Panc1 (cell line): ENCODE results near the gene IGFLR1. TPM values are rescaled to one million over a fixed set of nuclear protein-coding genes. Genes with fewer than 3 reads are reported as not detected.

Source experiments
- ATAC-seq: fragments of 200-7000 bp; cut with Tn5 transposase; 2 replicates; pipeline ENCODE4 v1.9.1; 2020; ENCODE audit warnings: mild to moderate bottlenecking, moderate library complexity
- BruUV-seq: library from RNA; stranded (reverse); fragments of 400-500 nt; replicated peaks from 2 replicates; lab custom pipeline; 2021; lab: Mats Ljungman, UMichigan
- CTCF ChIA-PET: fragments of 300-600 bp; sonication (Branson Sonifier 250); formaldehyde crosslinking; loops from one replicate; lab custom pipeline; 2022; ENCODE audit warnings: antibody characterized with exemption; lab: Charles Lee
- POLR2A ChIA-PET: fragments of 300-600 bp; sonication (Branson Sonifier 250); formaldehyde crosslinking; loops from one replicate; lab custom pipeline; 2022; ENCODE audit warnings: antibody characterized with exemption; lab: Charles Lee
- DNase-seq: peaks from one replicate; pipeline ENCODE4 v3.0.0-alpha.2; 2010; ENCODE audit warnings: low read depth, low spot score
- H3K27ac ChIP-seq: 2 replicates; pipeline ENCODE4 v1.5.1; 2011; ENCODE audit warnings: mild to moderate bottlenecking, low read length, inconsistent platforms
- H3K27me3 ChIP-seq: fragments of 200-500 bp; sonication (Bioruptor generic); 2 replicates; pipeline ENCODE4 v1.6.0; 2014; ENCODE audit warnings: low read length, inconsistent platforms; ENCODE audit not compliant: control insufficient read depth, insufficient read depth
- H3K36me3 ChIP-seq: fragments of 200-500 bp; sonication (Bioruptor generic); 2 replicates; pipeline ENCODE4 v1.5.1; 2014; ENCODE audit warnings: inconsistent platforms, mild to moderate bottlenecking, low read length, moderate library complexity; ENCODE audit not compliant: control insufficient read depth, insufficient read depth
- H3K4me1 ChIP-seq: 2 replicates; pipeline ENCODE4 v1.5.1; 2011; ENCODE audit warnings: inconsistent platforms, mild to moderate bottlenecking, low read length, moderate library complexity; ENCODE audit not compliant: control insufficient read depth, insufficient read depth
- H3K4me3 ChIP-seq, 2 experiments: 2 replicates each; pipeline ENCODE4 v1.5.1; 2011 to 2012; ENCODE audit warnings: low read depth in 2 of 2, low read length in 2 of 2, mild to moderate bottlenecking in 2 of 2, inconsistent platforms in 1 of 2, moderate library complexity in 1 of 2
- H3K9me3 ChIP-seq: fragments of 200-500 bp; sonication (Bioruptor generic); 2 replicates; pipeline ENCODE4 v1.5.1; 2014; ENCODE audit warnings: low read depth, mild to moderate bottlenecking, inconsistent platforms, low read length, moderate library complexity; ENCODE audit not compliant: control insufficient read depth, insufficient read depth
- CTCF ChIP-seq: fragments of 450-650 bp; IDR thresholded peaks from 2 replicates; pipeline ENCODE4 v1.5.1; 2017; ENCODE audit warnings: mild to moderate bottlenecking
- POLR2AphosphoS5 ChIP-seq: IDR thresholded peaks from 2 replicates; pipeline ENCODE4 v1.6.1; 2012; ENCODE audit warnings: mild to moderate bottlenecking, low read depth, low read length, moderate library complexity
- REST ChIP-seq, 2 experiments: IDR thresholded peaks; 2 replicates each; pipeline ENCODE4 v1.6.1; 2011 to 2012; ENCODE audit warnings: low read depth in 2 of 2, control low read depth in 1 of 2, low read length in 1 of 2, mild to moderate bottlenecking in 1 of 2, moderate library complexity in 1 of 2; ENCODE audit not compliant: insufficient read depth in 1 of 2
- SIN3A ChIP-seq: IDR thresholded peaks from 2 replicates; pipeline ENCODE4 v1.6.1; 2012; ENCODE audit warnings: low read depth, mild to moderate bottlenecking, low read length, moderate library complexity, borderline replicate concordance; ENCODE audit not compliant: insufficient read depth
- TCF7L2 ChIP-seq: IDR thresholded peaks from 2 replicates; pipeline ENCODE4 v1.6.1; 2011; ENCODE audit warnings: mild to moderate bottlenecking, low read depth, low read length, inconsistent platforms
- in situ Hi-C: cut with HindIII; loops from 2 replicates; pipeline ENCODE4 v1.10.0; 2016; ENCODE audit warnings: low sequenced_read_pairs, low pct_unique_long_range_greater_than_20kb
- intact Hi-C: fragments of 100-400 bp; cut with micrococcal nuclease; formaldehyde crosslinking; loops from one replicate; pipeline ENCODE4 v1.10.0; 2022; ENCODE audit not compliant: unreplicated experiment
- total RNA-seq: library from RNA; stranded (reverse); gene quantifications from one replicate; pipeline ENCODE4 v1.2.1, GENCODE V29; 2021; ENCODE audit not compliant: unreplicated experiment

The IGFLR1 gene
- total RNA-seq, 1 experiment from 2014 or later, result 12.5 TPM

- ATAC-seq, result no peak
- POLR2A ChIA-PET, result interaction anchor here (1.0 kb wide), 1 partner anchor 26 kb away, joined by 3 read pairs; the partner anchor contains the start of genes PSENEN and U2AF1L4
- peak overlapping the region; percentile 81 to 85 for H3K4me3 ChIP-seq
These were observed 22.7 kb downstream of the IGFLR1 start for GRCh38 chr19:35719402-35720162.

More at GRCh38 chr19:35719402-35720162, 22.7 kb downstream of the IGFLR1 start:
- H3K27ac ChIP-seq, result peak overlapping the region; percentile 80
- intact Hi-C loops, result loop anchor here (10.0 kb wide), 1 partner anchor 165 kb away; no protein-coding TSS in a partner anchor
- no peaks in the 10 kb centered on the region for H3K27me3 ChIP-seq
- TSS peak; percentile 67 for BruUV-seq
- in situ Hi-C loops, result no loop called here
- H3K36me3 ChIP-seq, result peaks cover 16% of the 10 kb centered on the region; the same call in 1 of the 2 replicates
- H3K9me3 ChIP-seq, result no peaks in the 10 kb centered on the region
- CTCF ChIA-PET, result no interaction called here
- DNase-seq, result no peak
- TF ChIP-seq TCF7L2 (no peak), REST (IDR thresholded peaks at IDR 0.05; ENCODE audit: insufficient read depth in 1 of 2, low read depth in 2 of 2, low read length in 1 of 2) (no peak), SIN3A (no peak), CTCF (no peak), POLR2AphosphoS5 (no peak)
- peaks cover 16% of the 10 kb centered on the region for H3K4me1 ChIP-seq
